HepG2 (cell line): ENCODE data around the gene PRPF18. TPM values are rescaled to one million over a fixed set of nuclear protein-coding genes. Genes with fewer than 3 reads are reported as not detected.

ENCODE experiments used
- HDAC6 ChIP-seq: fragments of 200-600 bp; sonication (generic); IDR thresholded peaks from 2 replicates; pipeline ENCODE4 v1.7.0; 2017; ENCODE audit warnings: mild to moderate bottlenecking, antibody characterized with exemption, low read length, low read depth
- JUNB ChIP-seq: sonication (generic); formaldehyde crosslinking; IDR thresholded peaks from 2 replicates; pipeline ENCODE4 v1.8.0; 2022; ENCODE audit warnings: missing genetic modification reagents, mild to moderate bottlenecking, borderline replicate concordance
- NFKBIZ ChIP-seq: IDR thresholded peaks from 2 replicates; pipeline ENCODE4 v1.6.1; 2018; ENCODE audit warnings: missing genetic modification reagents, missing compliant biosample characterization
- TBX2 ChIP-seq: sonication (generic); formaldehyde crosslinking; IDR thresholded peaks from 2 replicates; pipeline ENCODE4 v1.5.0; 2020; ENCODE audit warnings: missing genetic modification reagents, mild to moderate bottlenecking, borderline replicate concordance
- ZBTB14 ChIP-seq: sonication (generic); formaldehyde crosslinking; IDR thresholded peaks from 2 replicates; pipeline ENCODE4 v1.4.0; 2020; ENCODE audit warnings: missing genetic modification reagents
- ZBTB2 ChIP-seq: sonication (generic); formaldehyde crosslinking; IDR thresholded peaks from 2 replicates; pipeline ENCODE4 v1.8.0; 2022; ENCODE audit warnings: low read depth, missing genetic modification reagents
- ZNF441 ChIP-seq: sonication (generic); formaldehyde crosslinking; IDR thresholded peaks from 2 replicates; pipeline ENCODE4 v1.7.0; 2021; ENCODE audit warnings: missing genetic modification reagents, borderline replicate concordance
- ZNF747 ChIP-seq: sonication (generic); formaldehyde crosslinking; IDR thresholded peaks from 2 replicates; pipeline ENCODE4 v1.8.1; 2023; ENCODE audit warnings: missing genetic modification reagents, mild to moderate bottlenecking, borderline replicate concordance
- ZSCAN21 ChIP-seq: sonication (generic); formaldehyde crosslinking; IDR thresholded peaks from 2 replicates; pipeline ENCODE4 v1.8.0; 2022; ENCODE audit warnings: mild to moderate bottlenecking, missing genetic modification reagents, moderate library complexity, borderline replicate concordance
- polyA plus RNA-seq, 8 experiments: library from polyadenylated mRNA; depleted of rRNA in 3 of 8; stranded (reverse) in 7 of 8; unstranded in 1 of 8; fragments of >200 nt; fragmentation: Illumina TruSeq in 4 of 8; extraction: Trizol in 4 of 8; gene quantifications; 2 replicates each; pipeline versions ENCODE4 v1.2.1 to v1.2.3, GENCODE V29; 2011 to 2016; ENCODE audit warnings: low read depth in 4 of 8, missing spikeins in 1 of 8, mixed read lengths in 1 of 8; ENCODE audit not compliant: insufficient read depth in 1 of 8
- total RNA-seq, 5 experiments: library from RNA; depleted of rRNA; stranded (reverse); fragments of >200 nt; fragmentation: Illumina TruSeq; extraction: Trizol; gene quantifications; 2 replicates each; pipeline ENCODE4 v1.2.3, GENCODE V29; 2016; ENCODE audit warnings: low read depth in 1 of 5
- TF ChIP-seq, protein P1 (sequence below): IDR thresholded peaks from 2 replicates; pipeline ENCODE4 v1.6.1; 2016
- TF ChIP-seq, protein P2 (sequence below): sonication (generic); formaldehyde crosslinking; IDR thresholded peaks from 2 replicates; pipeline ENCODE4 v1.4.0; 2020; ENCODE audit warnings: missing genetic modification reagents
- TF ChIP-seq, protein P3 (sequence below): IDR thresholded peaks from 2 replicates; pipeline ENCODE4 v1.6.1; 2016

The PRPF18 gene
- total and polyA plus RNA-seq, 2 of the 13 experiments (the other 11 are each of a cell fraction or from before 2014, with no cell fraction given) = 6.1 to 17.2 TPM

GRCh38 chr10:13586676-13587355, at the start of gene PRPF18 (continued):
- TF ChIP-seq ZNF747 (CRISPR knock-in tag) (peak; percentile 62; the same call in 1 of the 2 replicates), ZSCAN21 (peak; percentile 5; the same call in 1 of the 2 replicates), ZBTB2 (CRISPR knock-in tag) (peak; percentile 51; the same call in 1 of the 2 replicates), NFKBIZ (no peak), ZNF441 (CRISPR knock-in tag) (no peak), HDAC6 (no peak), TBX2 (CRISPR knock-in tag) (peak; percentile 49; the same call in 1 of the 2 replicates), JUNB (no peak), ZBTB14 (no peak)
- TF ChIP-seq, protein P1, sequence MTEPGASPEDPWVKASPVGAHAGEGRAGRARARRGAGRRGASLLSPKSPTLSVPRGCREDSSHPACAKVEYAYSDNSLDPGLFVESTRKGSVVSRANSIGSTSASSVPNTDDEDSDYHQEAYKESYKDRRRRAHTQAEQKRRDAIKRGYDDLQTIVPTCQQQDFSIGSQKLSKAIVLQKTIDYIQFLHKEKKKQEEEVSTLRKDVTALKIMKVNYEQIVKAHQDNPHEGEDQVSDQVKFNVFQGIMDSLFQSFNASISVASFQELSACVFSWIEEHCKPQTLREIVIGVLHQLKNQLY (CRISPR knock-in tag) = no peak
- TF ChIP-seq, protein P2, sequence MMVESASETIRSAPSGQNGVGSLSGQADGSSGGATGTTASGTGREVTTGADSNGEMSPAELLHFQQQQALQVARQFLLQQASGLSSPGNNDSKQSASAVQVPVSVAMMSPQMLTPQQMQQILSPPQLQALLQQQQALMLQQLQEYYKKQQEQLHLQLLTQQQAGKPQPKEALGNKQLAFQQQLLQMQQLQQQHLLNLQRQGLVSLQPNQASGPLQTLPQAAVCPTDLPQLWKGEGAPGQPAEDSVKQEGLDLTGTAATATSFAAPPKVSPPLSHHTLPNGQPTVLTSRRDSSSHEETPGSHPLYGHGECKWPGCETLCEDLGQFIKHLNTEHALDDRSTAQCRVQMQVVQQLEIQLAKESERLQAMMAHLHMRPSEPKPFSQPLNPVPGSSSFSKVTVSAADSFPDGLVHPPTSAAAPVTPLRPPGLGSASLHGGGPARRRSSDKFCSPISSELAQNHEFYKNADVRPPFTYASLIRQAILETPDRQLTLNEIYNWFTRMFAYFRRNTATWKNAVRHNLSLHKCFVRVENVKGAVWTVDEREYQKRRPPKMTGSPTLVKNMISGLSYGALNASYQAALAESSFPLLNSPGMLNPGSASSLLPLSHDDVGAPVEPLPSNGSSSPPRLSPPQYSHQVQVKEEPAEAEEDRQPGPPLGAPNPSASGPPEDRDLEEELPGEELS (CRISPR knock-in tag) = peak; percentile 48
- TF ChIP-seq, protein P3, sequence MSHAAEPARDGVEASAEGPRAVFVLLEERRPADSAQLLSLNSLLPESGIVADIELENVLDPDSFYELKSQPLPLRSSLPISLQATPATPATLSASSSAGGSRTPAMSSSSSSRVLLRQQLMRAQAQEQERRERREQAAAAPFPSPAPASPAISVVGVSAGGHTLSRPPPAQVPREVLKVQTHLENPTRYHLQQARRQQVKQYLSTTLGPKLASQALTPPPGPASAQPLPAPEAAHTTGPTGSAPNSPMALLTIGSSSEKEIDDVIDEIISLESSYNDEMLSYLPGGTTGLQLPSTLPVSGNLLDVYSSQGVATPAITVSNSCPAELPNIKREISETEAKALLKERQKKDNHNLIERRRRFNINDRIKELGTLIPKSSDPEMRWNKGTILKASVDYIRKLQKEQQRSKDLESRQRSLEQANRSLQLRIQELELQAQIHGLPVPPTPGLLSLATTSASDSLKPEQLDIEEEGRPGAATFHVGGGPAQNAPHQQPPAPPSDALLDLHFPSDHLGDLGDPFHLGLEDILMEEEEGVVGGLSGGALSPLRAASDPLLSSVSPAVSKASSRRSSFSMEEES (CRISPR knock-in tag) = no peak
